ENCODE measurements around the gene FMNL2.

The FMNL2 gene

GRCh38 chr2:152603166-152603565 lies 268.2 kb downstream of the FMNL2 start:
- H3K4me1 ChIP-seq (ENCODE audit: control insufficient read depth in 1 of 2, insufficient read depth in 1 of 2, low read depth in 1 of 2, low read length in 1 of 2) = no peaks in the 10 kb centered on the region
- no peaks in the 10 kb centered on the region for H3K36me3 ChIP-seq
- no peaks in the 10 kb centered on the region for H3K27me3 ChIP-seq
- H3K4me3 ChIP-seq (ENCODE audit: low read depth in 1 of 2, low read length in 1 of 2) = no peak overlapping the region
- TF ChIP-seq CTCF (IDR thresholded peaks at IDR 0.05) = no peak
- no peak overlapping the region for H3K27ac ChIP-seq
- H3K9me3 ChIP-seq = no peaks in the 10 kb centered on the region

- Histone ChIP-seq H3K27ac (no peak overlapping the region), H3K27me3 (no peaks in the 10 kb centered on the region), H3K36me3 (no peaks in the 10 kb centered on the region), H3K4me1 (ENCODE audit: control insufficient read depth in 1 of 2, insufficient read depth in 1 of 2, low read depth in 1 of 2, low read length in 1 of 2) (peaks cover 3 to 5% of the 10 kb centered on the region in 2 experiments), H3K9me3 (no peaks in the 10 kb centered on the region), H3K4me3 (ENCODE audit: low read depth in 1 of 2, low read length in 1 of 2) (no peak overlapping the region)
- no peak for TF ChIP-seq CTCF (IDR thresholded peaks at IDR 0.05)
Observed at GRCh38 chr2:152606081-152606480, 271.1 kb downstream of the FMNL2 start.

GRCh38 chr2:152606941-152607340 lies 272.0 kb downstream of the FMNL2 start:
- Histone ChIP-seq H3K27ac (no peak overlapping the region), H3K36me3 (no peaks in the 10 kb centered on the region), H3K4me1 (ENCODE audit: control insufficient read depth in 1 of 2, insufficient read depth in 1 of 2, low read depth in 1 of 2, low read length in 1 of 2) (peaks cover 12 to 13% of the 10 kb centered on the region in 2 experiments), H3K27me3 (no peaks in the 10 kb centered on the region), H3K4me3 (ENCODE audit: low read depth in 1 of 2, low read length in 1 of 2) (no peak overlapping the region), H3K9me3 (no peaks in the 10 kb centered on the region)
- no peak for TF ChIP-seq CTCF (IDR thresholded peaks at IDR 0.05)

GRCh38 chr2:152607793-152608300 lies 272.9 kb downstream of the FMNL2 start:
- Histone ChIP-seq H3K9me3 (no peaks in the 10 kb centered on the region), H3K36me3 (no peaks in the 10 kb centered on the region), H3K4me1 (ENCODE audit: control insufficient read depth in 1 of 2, insufficient read depth in 1 of 2, low read depth in 1 of 2, low read length in 1 of 2) (peaks cover 21 to 22% of the 10 kb centered on the region in 2 experiments), H3K4me3 (ENCODE audit: low read depth in 1 of 2, low read length in 1 of 2) (no peak overlapping the region), H3K27me3 (no peaks in the 10 kb centered on the region), H3K27ac (no peak overlapping the region)
- no peak for TF ChIP-seq CTCF (IDR thresholded peaks at IDR 0.05)

GRCh38 chr2:152609154-152609553 lies 274.2 kb downstream of the FMNL2 start:
- no peaks in the 10 kb centered on the region for H3K9me3 ChIP-seq
- peaks cover 33 to 35% of the 10 kb centered on the region in 2 experiments for H3K4me1 ChIP-seq (ENCODE audit: control insufficient read depth in 1 of 2, insufficient read depth in 1 of 2, low read depth in 1 of 2, low read length in 1 of 2)
- H3K36me3 ChIP-seq = no peaks in the 10 kb centered on the region
- H3K27ac ChIP-seq = no peak overlapping the region
- H3K27me3 ChIP-seq = no peaks in the 10 kb centered on the region
- no peak overlapping the region for H3K4me3 ChIP-seq (ENCODE audit: low read depth in 1 of 2, low read length in 1 of 2)
- no peak for TF ChIP-seq CTCF (IDR thresholded peaks at IDR 0.05)

- Histone ChIP-seq H3K27me3 (no peaks in the 10 kb centered on the region), H3K9me3 (no peaks in the 10 kb centered on the region), H3K27ac (no peak overlapping the region), H3K4me3 (ENCODE audit: low read depth in 1 of 2, low read length in 1 of 2) (no peak overlapping the region), H3K36me3 (no peaks in the 10 kb centered on the region), H3K4me1 (ENCODE audit: control insufficient read depth in 1 of 2, insufficient read depth in 1 of 2, low read depth in 1 of 2, low read length in 1 of 2) (peaks cover 33 to 38% of the 10 kb centered on the region in 2 experiments)
- no peak for TF ChIP-seq CTCF (IDR thresholded peaks at IDR 0.05)
Observed at GRCh38 chr2:152609699-152610098, 274.7 kb downstream of the FMNL2 start.

Data from neutrophil (primary cell).